Natural killer cell (primary cell): ENCODE data around the gene RBM14. TPM values are rescaled to one million over a fixed set of nuclear protein-coding genes. Genes with fewer than 3 reads are reported as not detected.
"Not testable (repeated sequence)": the region's sequence is repeated elsewhere in the genome, so short reads cannot be mapped to it uniquely, and the experiment has no call there.

Source experiments
- ATAC-seq, 3 donors: fragments of 150-1000 bp in 2 of 3; fragments of 200-7000 bp in 1 of 3; cut with Tn5 transposase; 1 replicate in 1 of 3; 2 replicates in 2 of 3; pipeline ENCODE4 v1.10.0; 2021; ENCODE audit warnings: mild to moderate bottlenecking in 2 of 3, moderate library complexity in 2 of 3
- DNase-seq, 2 donors: peaks; one replicate each; pipeline versions ENCODE4 v3.0.0 to v3.0.0-alpha.2; 2013 to 2021; ENCODE audit warnings: mixed read lengths in 1 of 2
- H3K27ac ChIP-seq: one replicate; pipeline ENCODE4 v1.5.1; 2013; ENCODE audit warnings: mild to moderate bottlenecking, low read length
- H3K27me3 ChIP-seq: one replicate; pipeline ENCODE4 v1.6.1; 2013; ENCODE audit warnings: low read length; ENCODE audit not compliant: control insufficient read depth, insufficient read depth
- H3K36me3 ChIP-seq: one replicate; pipeline ENCODE4 v1.6.1; 2013; ENCODE audit warnings: low read length; ENCODE audit not compliant: control insufficient read depth, insufficient read depth
- H3K4me1 ChIP-seq: one replicate; pipeline ENCODE4 v1.6.1; 2013; ENCODE audit warnings: low read length; ENCODE audit not compliant: control insufficient read depth, insufficient read depth
- H3K4me3 ChIP-seq: one replicate; pipeline ENCODE4 v1.5.1; 2013; ENCODE audit warnings: low read length
- H3K9me3 ChIP-seq: one replicate; pipeline ENCODE4 v1.6.1; 2013; ENCODE audit warnings: low read length; ENCODE audit not compliant: control insufficient read depth, insufficient read depth
- H3K27ac Mint-ChIP-seq, 2 donors: one replicate each; pipeline ENCODE4 v1.8.0; 2022; ENCODE audit warnings: mild to moderate bottlenecking in 2 of 2, mixed read lengths in 2 of 2, moderate library complexity in 1 of 2
- H3K27me3 Mint-ChIP-seq, 2 donors: one replicate each; pipeline ENCODE4 v1.8.0; 2022; ENCODE audit warnings: low read depth in 2 of 2, mixed read lengths in 2 of 2
- H3K36me3 Mint-ChIP-seq: one replicate; pipeline ENCODE4 v1.8.0; 2022; ENCODE audit warnings: mixed read lengths
- H3K4me1 Mint-ChIP-seq, 2 donors: one replicate each; pipeline ENCODE4 v1.8.0; 2022; ENCODE audit warnings: mixed read lengths in 2 of 2
- H3K4me3 Mint-ChIP-seq: one replicate; pipeline ENCODE4 v1.8.0; 2022; ENCODE audit warnings: mild to moderate bottlenecking, moderate library complexity, mixed read lengths
- H3K9me3 Mint-ChIP-seq, 2 donors: one replicate each; pipeline ENCODE4 v1.8.0; 2022; ENCODE audit warnings: mixed read lengths in 2 of 2
- WGBS: methylation state at CpG from one replicate; pipeline ENCODE4 v1.1.7; 2013; ENCODE audit warnings: missing lambda C conversion rate; ENCODE audit not compliant: insufficient coverage; 5-methylcytosine and 5-hydroxymethylcytosine counted together
- intact Hi-C: fragments of 100-400 bp; cut with micrococcal nuclease; formaldehyde crosslinking; loops from one replicate; pipeline ENCODE4 v1.14.2; 2022
- total RNA-seq, 4 donors: library from RNA; stranded (reverse); fragments of 120-200 nt in 1 of 4; gene quantifications; one replicate each; pipeline versions ENCODE4 v1.2.3 to v1.2.4, GENCODE V29; 2013 to 2022
- TF ChIP-seq, protein P1 (sequence below): fragments of 200-600 bp; IDR thresholded peaks from one replicate; pipeline ENCODE4 v1.8.0; 2022; ENCODE audit warnings: antibody characterized with exemption

Gene RBM14
- total RNA-seq, 3 donors from 2014 or later (not counting 1 experiment from before 2014, with no cell fraction given) = 289 to 325 (median 307) TPM

DNA sequence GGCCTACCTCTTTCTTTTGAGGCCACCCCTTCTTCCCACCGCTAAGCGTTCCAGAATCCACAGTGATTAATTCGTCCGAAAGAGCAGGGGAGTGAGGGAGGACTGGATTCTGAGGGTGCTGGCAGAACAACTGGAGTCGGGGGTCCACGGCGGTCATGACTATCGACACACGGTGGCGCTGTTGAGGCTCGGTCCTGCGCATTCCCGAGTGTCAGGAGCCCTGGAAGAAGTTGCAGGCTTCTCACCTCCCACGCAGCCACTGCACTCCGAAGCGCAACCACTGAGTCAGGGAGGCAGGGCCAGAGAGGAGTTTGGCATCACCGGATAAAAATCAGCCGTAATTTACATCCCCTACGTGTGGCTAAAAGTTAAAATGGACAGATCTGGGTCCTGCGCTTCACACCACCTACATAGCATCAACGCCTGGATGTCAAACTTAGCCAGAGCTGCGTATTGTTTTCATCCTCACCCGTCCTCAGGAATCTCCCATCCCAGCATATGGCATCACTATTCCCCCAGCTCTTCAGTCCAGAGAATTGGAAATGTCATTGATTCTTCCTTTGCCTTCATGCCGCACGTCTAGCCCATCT lies 37.3 kb upstream of the RBM14 start:
- Mint-ChIP-seq H3K36me3 (no peaks in the 10 kb centered on the region), H3K4me3 (no peak overlapping the region), H3K9me3 (peaks cover 0 to 5% of the 10 kb centered on the region in 2 donors), H3K27me3 (peaks cover 16 to 23% of the 10 kb centered on the region in 2 donors), H3K27ac (peak overlapping the region in 1 of 2 donors; percentile 29), H3K4me1 (peaks cover 0 to 11% of the 10 kb centered on the region in 2 donors)
- TF ChIP-seq, protein P1, sequence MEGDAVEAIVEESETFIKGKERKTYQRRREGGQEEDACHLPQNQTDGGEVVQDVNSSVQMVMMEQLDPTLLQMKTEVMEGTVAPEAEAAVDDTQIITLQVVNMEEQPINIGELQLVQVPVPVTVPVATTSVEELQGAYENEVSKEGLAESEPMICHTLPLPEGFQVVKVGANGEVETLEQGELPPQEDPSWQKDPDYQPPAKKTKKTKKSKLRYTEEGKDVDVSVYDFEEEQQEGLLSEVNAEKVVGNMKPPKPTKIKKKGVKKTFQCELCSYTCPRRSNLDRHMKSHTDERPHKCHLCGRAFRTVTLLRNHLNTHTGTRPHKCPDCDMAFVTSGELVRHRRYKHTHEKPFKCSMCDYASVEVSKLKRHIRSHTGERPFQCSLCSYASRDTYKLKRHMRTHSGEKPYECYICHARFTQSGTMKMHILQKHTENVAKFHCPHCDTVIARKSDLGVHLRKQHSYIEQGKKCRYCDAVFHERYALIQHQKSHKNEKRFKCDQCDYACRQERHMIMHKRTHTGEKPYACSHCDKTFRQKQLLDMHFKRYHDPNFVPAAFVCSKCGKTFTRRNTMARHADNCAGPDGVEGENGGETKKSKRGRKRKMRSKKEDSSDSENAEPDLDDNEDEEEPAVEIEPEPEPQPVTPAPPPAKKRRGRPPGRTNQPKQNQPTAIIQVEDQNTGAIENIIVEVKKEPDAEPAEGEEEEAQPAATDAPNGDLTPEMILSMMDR = peak; percentile 83
- DNase-seq = peak; percentile 70 to 88
- no peaks in the 10 kb centered on the region for H3K27me3 ChIP-seq
- peak; percentile 77 to 91 (median 84) for ATAC-seq
- peaks cover 6% of the 10 kb centered on the region for H3K4me1 ChIP-seq
- no peaks in the 10 kb centered on the region for H3K9me3 ChIP-seq
- no peak overlapping the region for H3K27ac ChIP-seq
- no peak overlapping the region for H3K4me3 ChIP-seq
- H3K36me3 ChIP-seq = no peaks in the 10 kb centered on the region
- intact Hi-C loops = loop anchor here (1.0 kb wide), 1 partner anchor 99 kb away; no protein-coding TSS in a partner anchor
- 19% methylated on average over 25 of the region's 25 CpGs for WGBS

DNA sequence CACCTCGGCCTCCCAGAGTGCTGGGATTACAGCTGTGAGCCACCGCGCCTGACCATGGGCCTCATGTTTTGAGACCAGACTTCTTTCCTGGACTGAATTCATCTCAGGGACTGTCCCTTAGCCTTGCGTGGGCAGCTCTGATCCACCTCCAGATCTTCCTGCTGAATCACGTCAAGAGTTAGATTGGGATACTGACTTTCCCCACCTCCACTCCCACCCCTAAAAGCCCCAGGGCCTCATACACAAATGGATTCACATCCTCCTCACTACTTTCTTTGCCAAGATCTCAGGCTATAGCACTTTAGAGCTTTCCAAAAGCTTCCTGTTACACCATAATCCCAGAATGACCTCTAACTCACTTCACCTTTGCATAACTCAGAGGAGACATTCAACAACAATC lies 35.6 kb upstream of the RBM14 start:
- no peaks in the 10 kb centered on the region for H3K36me3 ChIP-seq
- no peak overlapping the region for H3K4me3 ChIP-seq
- Mint-ChIP-seq H3K9me3 (peaks cover 0 to 5% of the 10 kb centered on the region in 2 donors), H3K4me1 (peaks cover 0 to 11% of the 10 kb centered on the region in 2 donors), H3K27me3 (peaks cover 2 to 6% of the 10 kb centered on the region in 2 donors), H3K4me3 (no peak overlapping the region), H3K27ac (no peak overlapping the region), H3K36me3 (no peaks in the 10 kb centered on the region)
- ATAC-seq (no peak), DNase-seq (no peak)
- intact Hi-C loops = no loop called here
- H3K4me1 ChIP-seq = peaks cover 6% of the 10 kb centered on the region
- 89% methylated on average over 5 of the region's 5 CpGs for WGBS
- H3K27me3 ChIP-seq = no peaks in the 10 kb centered on the region
- TF ChIP-seq, protein P1 = no peak
- no peak overlapping the region for H3K27ac ChIP-seq
- no peaks in the 10 kb centered on the region for H3K9me3 ChIP-seq

DNA sequence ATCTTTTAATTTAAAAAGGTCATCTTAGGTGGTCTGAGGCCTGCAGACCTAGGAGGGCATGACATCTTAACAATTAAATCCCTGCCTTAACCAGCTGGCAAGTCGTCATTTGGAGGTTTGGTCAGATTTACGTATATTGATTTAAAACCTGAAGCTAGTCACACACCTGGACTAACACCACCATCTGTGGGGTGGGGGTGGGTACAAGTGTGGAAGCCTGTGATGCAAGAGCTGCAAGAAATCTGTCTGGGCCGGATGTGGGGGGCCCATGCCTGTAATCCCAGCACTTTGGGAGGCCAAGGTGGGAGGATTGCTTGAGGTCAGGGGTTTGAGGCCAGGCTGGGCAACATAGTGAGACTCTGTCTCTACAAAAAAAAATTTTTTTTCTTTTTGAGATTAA lies 35.2 kb upstream of the RBM14 start:
- no peaks in the 10 kb centered on the region for H3K27me3 ChIP-seq
- peaks cover 1 to 2% of the 10 kb centered on the region in 2 donors for H3K27me3 Mint-ChIP-seq
- 81% methylated on average over 3 of the region's 3 CpGs for WGBS
- H3K4me3 Mint-ChIP-seq = no peak overlapping the region
- no peaks in the 10 kb centered on the region for H3K36me3 ChIP-seq
- intact Hi-C loops = no loop called here
- peaks cover 0 to 11% of the 10 kb centered on the region in 2 donors for H3K4me1 Mint-ChIP-seq
- H3K4me1 ChIP-seq = peaks cover 6% of the 10 kb centered on the region
- H3K27ac ChIP-seq = no peak overlapping the region
- H3K4me3 ChIP-seq = no peak overlapping the region
- no peak for DNase-seq
- no peak overlapping the region for H3K27ac Mint-ChIP-seq
- ATAC-seq = no peak
- no peaks in the 10 kb centered on the region for H3K36me3 Mint-ChIP-seq
- H3K9me3 ChIP-seq = no peaks in the 10 kb centered on the region
- TF ChIP-seq, protein P1 = no peak
- H3K9me3 Mint-ChIP-seq = peaks cover 0 to 5% of the 10 kb centered on the region in 2 donors

DNA sequence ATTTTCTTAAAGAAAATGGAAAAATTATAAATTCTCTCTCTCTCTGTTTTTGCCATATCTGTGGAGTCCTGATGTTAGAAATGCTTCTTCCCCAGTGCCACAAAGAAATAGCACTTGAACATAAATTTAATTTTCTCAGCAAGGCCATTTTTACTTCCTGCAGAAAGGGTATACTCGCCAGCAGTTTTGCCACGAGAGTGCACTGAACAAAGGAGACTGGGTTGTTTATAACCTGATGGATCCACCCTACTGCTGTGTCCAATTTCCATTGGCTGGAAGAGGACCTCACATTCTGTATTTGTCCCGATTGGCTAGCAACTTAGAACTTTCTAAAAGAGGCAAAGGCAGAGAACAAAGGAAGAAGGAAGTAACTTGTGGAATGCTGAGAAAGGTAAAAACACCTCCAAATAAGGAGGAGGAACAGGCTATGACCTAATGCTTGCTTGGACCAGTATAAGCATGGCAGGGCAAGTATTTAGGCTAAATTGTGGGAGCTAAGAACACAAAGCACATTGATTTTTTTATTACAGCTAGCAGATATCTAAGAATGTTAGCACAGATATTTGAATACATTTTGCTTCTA lies 33.8 kb upstream of the RBM14 start:
- 93% methylated on average over 3 of the region's 3 CpGs for whole genome bisulfite sequencing
- intact Hi-C loops, ATAC-seq, H3K27me3 ChIP-seq, DNase-seq, H3K4me1 ChIP-seq, H3K9me3 ChIP-seq, H3K36me3 Mint-ChIP-seq, H3K4me3 ChIP-seq, H3K36me3 ChIP-seq, H3K27ac Mint-ChIP-seq, H3K27me3 Mint-ChIP-seq, H3K9me3 Mint-ChIP-seq, H3K4me3 Mint-ChIP-seq, H3K27ac ChIP-seq: not testable (repeated sequence)
- H3K4me1 Mint-ChIP-seq = peaks cover 0 to 11% of the 10 kb centered on the region in 2 donors

DNA sequence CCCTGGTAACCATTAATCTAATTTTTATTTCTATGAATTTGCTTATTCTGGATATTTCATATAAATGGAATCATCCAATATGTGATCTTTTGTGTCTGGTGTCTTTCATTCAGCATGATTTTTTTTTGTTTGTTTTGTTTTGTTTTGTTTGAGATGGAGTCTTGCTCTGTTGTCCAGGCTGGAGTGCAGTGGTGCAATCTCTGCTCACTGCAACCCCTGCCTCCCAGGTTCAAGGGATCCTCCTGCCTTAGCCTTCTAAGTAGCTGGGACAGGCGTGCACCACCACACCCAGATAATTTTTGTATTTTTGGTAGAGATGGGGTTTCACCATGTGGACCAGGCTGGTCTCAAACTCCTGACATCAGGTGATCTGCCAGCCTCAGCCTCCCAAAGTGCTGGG lies 31.0 kb upstream of the RBM14 start:
- H3K27ac Mint-ChIP-seq, DNase-seq, H3K27ac ChIP-seq, H3K27me3 Mint-ChIP-seq, ATAC-seq, H3K4me1 ChIP-seq, H3K4me1 Mint-ChIP-seq, H3K9me3 Mint-ChIP-seq, H3K36me3 Mint-ChIP-seq, H3K9me3 ChIP-seq, H3K4me3 Mint-ChIP-seq, H3K27me3 ChIP-seq, intact Hi-C loops, H3K4me3 ChIP-seq, H3K36me3 ChIP-seq: not testable (repeated sequence)
- no CpG with 5 or more reads among the region's 1 CpG for WGBS
